ENCODE results near the gene RTN4.

GRCh38 chr2:55022476-55022875 is 27.8 kb downstream of the RTN4 start:
- TF ChIP-seq POLR2AphosphoS5 (IDR thresholded peaks at IDR 0.05) (no peak), CTCF (IDR thresholded peaks at IDR 0.05) (no peak), POLR2A (IDR thresholded peaks at IDR 0.05) (no peak)

All from gastroesophageal sphincter (tissue), 3 donors.